GM23338 (cell line): ENCODE results near the gene ASAP2. TPM values are rescaled to one million over a fixed set of nuclear protein-coding genes. Genes with fewer than 3 reads are reported as not detected.

Source experiments
- ATAC-seq: fragments of 200-7000 bp; cut with Tn5 transposase; 3 replicates; pipeline ENCODE4 v1.9.1; 2020
- DNase-seq: peaks from one replicate; pipeline ENCODE4 v3.0.0-alpha.2; 2015; ENCODE audit warnings: low spot score
- H2AFZ ChIP-seq: fragments of 200-600 bp; sonication (generic); 2 replicates; pipeline ENCODE4 v1.8.0; 2016; ENCODE audit warnings: antibody characterized with exemption, mild to moderate bottlenecking, moderate library complexity
- H3F3A ChIP-seq: fragments of 200-600 bp; sonication (generic); replicated peaks from 2 replicates; pipeline ENCODE4 v1.8.0; 2017; ENCODE audit warnings: antibody characterized with exemption, mixed run types, low read depth
- H3K27ac ChIP-seq: fragments of 200-600 bp; sonication (generic); 2 replicates; pipeline ENCODE4 v1.6.1; 2016; ENCODE audit warnings: low read depth
- H3K27me3 ChIP-seq: fragments of 200-600 bp; sonication (generic); 2 replicates; pipeline ENCODE4 v1.8.0; 2016; ENCODE audit warnings: mild to moderate bottlenecking, mixed run types, moderate library complexity; ENCODE audit not compliant: insufficient read depth
- H3K36me3 ChIP-seq: fragments of 200-600 bp; sonication (generic); 2 replicates; pipeline ENCODE4 v1.8.0; 2016; ENCODE audit warnings: mild to moderate bottlenecking; ENCODE audit not compliant: insufficient read depth
- H3K4me1 ChIP-seq: fragments of 200-600 bp; sonication (generic); 2 replicates; pipeline ENCODE4 v1.8.0; 2016; ENCODE audit warnings: mild to moderate bottlenecking, moderate library complexity; ENCODE audit not compliant: insufficient read depth
- H3K4me2 ChIP-seq: fragments of 200-600 bp; sonication (generic); 2 replicates; pipeline ENCODE4 v1.7.1; 2017; ENCODE audit warnings: mixed run types
- H3K4me3 ChIP-seq: fragments of 200-600 bp; sonication (generic); 2 replicates; pipeline ENCODE4 v1.6.1; 2016; ENCODE audit warnings: mixed run types
- H3K79me2 ChIP-seq: fragments of 200-600 bp; sonication (generic); replicated peaks from 2 replicates; pipeline ENCODE4 v1.8.0; 2017; ENCODE audit warnings: mild to moderate bottlenecking; ENCODE audit not compliant: insufficient read depth
- H3K9me2 ChIP-seq: fragments of 200-600 bp; sonication (generic); 2 replicates; pipeline ENCODE4 v1.8.0; 2017; ENCODE audit not compliant: insufficient read depth
- H4K20me1 ChIP-seq: fragments of 200-600 bp; sonication (generic); replicated peaks from 2 replicates; pipeline ENCODE4 v1.8.0; 2017; ENCODE audit warnings: mild to moderate bottlenecking; ENCODE audit not compliant: insufficient read depth
- H3K27ac Mint-ChIP-seq: 2 replicates; pipeline ENCODE4 v1.8.0; 2020; ENCODE audit warnings: inconsistent platforms, mild to moderate bottlenecking, moderate library complexity, mixed read lengths
- H3K27me3 Mint-ChIP-seq: 3 replicates; pipeline ENCODE4 v1.8.0; 2022; ENCODE audit warnings: low read depth, mild to moderate bottlenecking, moderate library complexity, mixed read lengths, inconsistent platforms; ENCODE audit not compliant: insufficient read depth, poor library complexity
- H3K36me3 Mint-ChIP-seq: 3 replicates; pipeline ENCODE4 v1.8.0; 2021; ENCODE audit warnings: low read depth, mild to moderate bottlenecking, inconsistent platforms, moderate library complexity, mixed read lengths
- H3K4me1 Mint-ChIP-seq: 3 replicates; pipeline ENCODE4 v1.8.0; 2020; ENCODE audit warnings: mild to moderate bottlenecking, inconsistent platforms, mixed read lengths
- H3K4me3 Mint-ChIP-seq: 3 replicates; pipeline ENCODE4 v1.8.0; 2021; ENCODE audit warnings: moderate library complexity, mild to moderate bottlenecking, inconsistent platforms, mixed read lengths
- H3K9me3 Mint-ChIP-seq: 3 replicates; pipeline ENCODE4 v1.8.0; 2020; ENCODE audit warnings: moderate library complexity, mild to moderate bottlenecking, inconsistent platforms, mixed read lengths
- CREB1 ChIP-seq: fragments of 250-450 bp; sonication (Bioruptor Pico); IDR thresholded peaks from 2 replicates; pipeline ENCODE4 v1.5.0; 2020; ENCODE audit warnings: low read depth, mild to moderate bottlenecking, moderate library complexity
- EZH2 ChIP-seq: fragments of 200-600 bp; sonication (generic); IDR thresholded peaks from one replicate; pipeline ENCODE4 v1.8.0; 2017; ENCODE audit warnings: antibody characterized with exemption, mild to moderate bottlenecking, low read depth; ENCODE audit not compliant: unreplicated experiment
- EZH2phosphoT487 ChIP-seq: fragments of 200-600 bp; sonication (generic); IDR thresholded peaks from one replicate; pipeline ENCODE4 v1.8.1; 2018; ENCODE audit warnings: antibody characterized with exemption; ENCODE audit not compliant: unreplicated experiment
- JUNB ChIP-seq: IDR thresholded peaks from one replicate; pipeline ENCODE4 v1.6.1; 2016; ENCODE audit warnings: antibody characterized with exemption; ENCODE audit not compliant: unreplicated experiment
- NANOG ChIP-seq: IDR thresholded peaks from 2 replicates; pipeline ENCODE4 v1.6.1; 2016; ENCODE audit warnings: antibody characterized with exemption, borderline replicate concordance
- POLR2AphosphoS5 ChIP-seq: IDR thresholded peaks from 2 replicates; pipeline ENCODE4 v1.6.1; 2016; ENCODE audit warnings: antibody characterized with exemption, low read depth
- REST ChIP-seq: IDR thresholded peaks from one replicate; pipeline ENCODE4 v1.6.1; 2018; ENCODE audit warnings: antibody characterized with exemption; ENCODE audit not compliant: unreplicated experiment
- STAT1 ChIP-seq: IDR thresholded peaks from one replicate; pipeline ENCODE4 v1.6.1; 2016; ENCODE audit warnings: antibody characterized with exemption; ENCODE audit not compliant: unreplicated experiment
- ZNF114 ChIP-seq: fragments of 250-450 bp; sonication (Bioruptor Pico); IDR thresholded peaks from 2 replicates; pipeline ENCODE4 v1.5.0; 2020; ENCODE audit warnings: mild to moderate bottlenecking, moderate library complexity
- ZNF331 ChIP-seq: fragments of 250-450 bp; sonication (Bioruptor Pico); IDR thresholded peaks from 2 replicates; pipeline ENCODE4 v1.5.0; 2020; ENCODE audit warnings: low read depth, mild to moderate bottlenecking, moderate library complexity
- polyA plus RNA-seq: library from polyadenylated mRNA; unstranded; fragments of >200 nt; fragmentation: Nextera tagmentation; extraction: Ambion mirVana; gene quantifications from 2 replicates; pipeline ENCODE4 v1.2.1, GENCODE V29; 2016
- total RNA-seq: library from RNA; depleted of rRNA; stranded (reverse); fragments of >200 nt; shearing (Covaris generic); gene quantifications from 2 replicates; pipeline ENCODE4 v1.2.3, GENCODE V29; 2014
- TF ChIP-seq, protein P1 (sequence below), 2 experiments: fragments of 200-600 bp in 1 of 2; sonication (generic) in 1 of 2; conservative IDR thresholded peaks; 2 replicates each; pipeline versions ENCODE4 v1.5.1 to v1.6.1; 2016 to 2017; ENCODE audit warnings: antibody characterized with exemption in 2 of 2, low read depth in 2 of 2, mild to moderate bottlenecking in 2 of 2, moderate library complexity in 1 of 2
- TF ChIP-seq, protein P2 (sequence below): fragments of 250-450 bp; sonication (Bioruptor Pico); IDR thresholded peaks from 2 replicates; pipeline ENCODE4 v1.5.0; 2020; ENCODE audit warnings: mild to moderate bottlenecking, moderate library complexity
- TF ChIP-seq, protein P3 (sequence below): IDR thresholded peaks from 2 replicates; pipeline ENCODE4 v1.6.1; 2016; ENCODE audit warnings: antibody characterized with exemption

The ASAP2 gene
- total and polyA plus RNA-seq, 2 experiments from 2014 or later, result 2.6 to 15.6 TPM

- TF ChIP-seq EZH2 (no peak), EZH2phosphoT487 (no peak)
Observed at GRCh38 chr2:9360110-9360509, 153.5 kb downstream of the ASAP2 start (continued).

DNA sequence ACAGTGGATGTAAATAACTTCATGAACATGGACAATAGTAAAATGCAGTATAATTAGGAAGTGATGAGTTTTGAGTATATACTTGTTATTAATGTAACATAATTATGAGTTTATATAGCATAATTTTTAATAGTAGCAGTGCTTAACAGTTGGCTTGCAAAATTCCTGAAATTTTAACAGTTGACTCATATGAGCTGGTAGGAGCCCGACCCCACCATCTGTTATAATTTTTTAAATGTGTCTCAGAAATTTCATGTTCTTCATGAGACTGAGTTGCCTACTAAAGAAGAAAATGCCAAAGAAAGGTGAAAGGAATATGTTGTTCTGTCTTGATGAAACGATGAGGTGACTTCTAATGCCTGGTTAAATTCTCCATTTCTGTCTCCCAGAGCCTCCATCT lies 154.1 kb downstream of the ASAP2 start:
- DNase-seq (no peak), ATAC-seq (no peak)
- TF ChIP-seq REST, result no peak
- TF ChIP-seq ZNF114 (CRISPR knock-in tag), result no peak
- TF ChIP-seq, protein P1, sequence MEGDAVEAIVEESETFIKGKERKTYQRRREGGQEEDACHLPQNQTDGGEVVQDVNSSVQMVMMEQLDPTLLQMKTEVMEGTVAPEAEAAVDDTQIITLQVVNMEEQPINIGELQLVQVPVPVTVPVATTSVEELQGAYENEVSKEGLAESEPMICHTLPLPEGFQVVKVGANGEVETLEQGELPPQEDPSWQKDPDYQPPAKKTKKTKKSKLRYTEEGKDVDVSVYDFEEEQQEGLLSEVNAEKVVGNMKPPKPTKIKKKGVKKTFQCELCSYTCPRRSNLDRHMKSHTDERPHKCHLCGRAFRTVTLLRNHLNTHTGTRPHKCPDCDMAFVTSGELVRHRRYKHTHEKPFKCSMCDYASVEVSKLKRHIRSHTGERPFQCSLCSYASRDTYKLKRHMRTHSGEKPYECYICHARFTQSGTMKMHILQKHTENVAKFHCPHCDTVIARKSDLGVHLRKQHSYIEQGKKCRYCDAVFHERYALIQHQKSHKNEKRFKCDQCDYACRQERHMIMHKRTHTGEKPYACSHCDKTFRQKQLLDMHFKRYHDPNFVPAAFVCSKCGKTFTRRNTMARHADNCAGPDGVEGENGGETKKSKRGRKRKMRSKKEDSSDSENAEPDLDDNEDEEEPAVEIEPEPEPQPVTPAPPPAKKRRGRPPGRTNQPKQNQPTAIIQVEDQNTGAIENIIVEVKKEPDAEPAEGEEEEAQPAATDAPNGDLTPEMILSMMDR (conservative IDR thresholded peaks at IDR 0.05; ENCODE audit: low read depth in 2 of 2), result no peak
- no peak for TF ChIP-seq POLR2AphosphoS5
- TF ChIP-seq, protein P2, sequence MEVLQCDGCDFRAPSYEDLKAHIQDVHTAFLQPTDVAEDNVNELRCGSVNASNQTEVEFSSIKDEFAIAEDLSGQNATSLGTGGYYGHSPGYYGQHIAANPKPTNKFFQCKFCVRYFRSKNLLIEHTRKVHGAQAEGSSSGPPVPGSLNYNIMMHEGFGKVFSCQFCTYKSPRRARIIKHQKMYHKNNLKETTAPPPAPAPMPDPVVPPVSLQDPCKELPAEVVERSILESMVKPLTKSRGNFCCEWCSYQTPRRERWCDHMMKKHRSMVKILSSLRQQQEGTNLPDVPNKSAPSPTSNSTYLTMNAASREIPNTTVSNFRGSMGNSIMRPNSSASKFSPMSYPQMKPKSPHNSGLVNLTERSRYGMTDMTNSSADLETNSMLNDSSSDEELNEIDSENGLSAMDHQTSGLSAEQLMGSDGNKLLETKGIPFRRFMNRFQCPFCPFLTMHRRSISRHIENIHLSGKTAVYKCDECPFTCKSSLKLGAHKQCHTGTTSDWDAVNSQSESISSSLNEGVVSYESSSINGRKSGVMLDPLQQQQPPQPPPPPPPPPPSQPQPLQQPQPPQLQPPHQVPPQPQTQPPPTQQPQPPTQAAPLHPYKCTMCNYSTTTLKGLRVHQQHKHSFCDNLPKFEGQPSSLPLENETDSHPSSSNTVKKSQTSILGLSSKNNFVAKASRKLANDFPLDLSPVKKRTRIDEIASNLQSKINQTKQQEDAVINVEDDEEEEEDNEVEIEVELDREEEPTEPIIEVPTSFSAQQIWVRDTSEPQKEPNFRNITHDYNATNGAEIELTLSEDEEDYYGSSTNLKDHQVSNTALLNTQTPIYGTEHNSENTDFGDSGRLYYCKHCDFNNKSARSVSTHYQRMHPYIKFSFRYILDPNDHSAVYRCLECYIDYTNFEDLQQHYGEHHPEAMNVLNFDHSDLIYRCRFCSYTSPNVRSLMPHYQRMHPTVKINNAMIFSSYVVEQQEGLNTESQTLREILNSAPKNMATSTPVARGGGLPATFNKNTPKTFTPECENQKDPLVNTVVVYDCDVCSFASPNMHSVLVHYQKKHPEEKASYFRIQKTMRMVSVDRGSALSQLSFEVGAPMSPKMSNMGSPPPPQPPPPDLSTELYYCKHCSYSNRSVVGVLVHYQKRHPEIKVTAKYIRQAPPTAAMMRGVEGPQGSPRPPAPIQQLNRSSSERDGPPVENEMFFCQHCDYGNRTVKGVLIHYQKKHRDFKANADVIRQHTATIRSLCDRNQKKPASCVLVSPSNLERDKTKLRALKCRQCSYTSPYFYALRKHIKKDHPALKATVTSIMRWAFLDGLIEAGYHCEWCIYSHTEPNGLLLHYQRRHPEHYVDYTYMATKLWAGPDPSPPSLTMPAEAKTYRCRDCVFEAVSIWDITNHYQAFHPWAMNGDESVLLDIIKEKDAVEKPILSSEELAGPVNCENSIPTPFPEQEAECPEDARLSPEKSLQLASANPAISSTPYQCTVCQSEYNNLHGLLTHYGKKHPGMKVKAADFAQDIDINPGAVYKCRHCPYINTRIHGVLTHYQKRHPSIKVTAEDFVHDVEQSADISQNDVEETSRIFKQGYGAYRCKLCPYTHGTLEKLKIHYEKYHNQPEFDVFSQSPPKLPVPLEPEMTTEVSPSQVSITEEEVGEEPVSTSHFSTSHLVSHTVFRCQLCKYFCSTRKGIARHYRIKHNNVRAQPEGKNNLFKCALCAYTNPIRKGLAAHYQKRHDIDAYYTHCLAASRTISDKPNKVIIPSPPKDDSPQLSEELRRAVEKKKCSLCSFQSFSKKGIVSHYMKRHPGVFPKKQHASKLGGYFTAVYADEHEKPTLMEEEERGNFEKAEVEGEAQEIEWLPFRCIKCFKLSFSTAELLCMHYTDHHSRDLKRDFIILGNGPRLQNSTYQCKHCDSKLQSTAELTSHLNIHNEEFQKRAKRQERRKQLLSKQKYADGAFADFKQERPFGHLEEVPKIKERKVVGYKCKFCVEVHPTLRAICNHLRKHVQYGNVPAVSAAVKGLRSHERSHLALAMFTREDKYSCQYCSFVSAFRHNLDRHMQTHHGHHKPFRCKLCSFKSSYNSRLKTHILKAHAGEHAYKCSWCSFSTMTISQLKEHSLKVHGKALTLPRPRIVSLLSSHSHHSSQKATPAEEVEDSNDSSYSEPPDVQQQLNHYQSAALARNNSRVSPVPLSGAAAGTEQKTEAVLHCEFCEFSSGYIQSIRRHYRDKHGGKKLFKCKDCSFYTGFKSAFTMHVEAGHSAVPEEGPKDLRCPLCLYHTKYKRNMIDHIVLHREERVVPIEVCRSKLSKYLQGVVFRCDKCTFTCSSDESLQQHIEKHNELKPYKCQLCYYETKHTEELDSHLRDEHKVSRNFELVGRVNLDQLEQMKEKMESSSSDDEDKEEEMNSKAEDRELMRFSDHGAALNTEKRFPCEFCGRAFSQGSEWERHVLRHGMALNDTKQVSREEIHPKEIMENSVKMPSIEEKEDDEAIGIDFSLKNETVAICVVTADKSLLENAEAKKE (CRISPR knock-in tag), result no peak
- TF ChIP-seq STAT1, result no peak
- TF ChIP-seq, protein P3, sequence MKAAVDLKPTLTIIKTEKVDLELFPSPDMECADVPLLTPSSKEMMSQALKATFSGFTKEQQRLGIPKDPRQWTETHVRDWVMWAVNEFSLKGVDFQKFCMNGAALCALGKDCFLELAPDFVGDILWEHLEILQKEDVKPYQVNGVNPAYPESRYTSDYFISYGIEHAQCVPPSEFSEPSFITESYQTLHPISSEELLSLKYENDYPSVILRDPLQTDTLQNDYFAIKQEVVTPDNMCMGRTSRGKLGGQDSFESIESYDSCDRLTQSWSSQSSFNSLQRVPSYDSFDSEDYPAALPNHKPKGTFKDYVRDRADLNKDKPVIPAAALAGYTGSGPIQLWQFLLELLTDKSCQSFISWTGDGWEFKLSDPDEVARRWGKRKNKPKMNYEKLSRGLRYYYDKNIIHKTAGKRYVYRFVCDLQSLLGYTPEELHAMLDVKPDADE, result no peak
- TF ChIP-seq EZH2phosphoT487, result no peak
- TF ChIP-seq NANOG, result no peak
- no peak for TF ChIP-seq JUNB
- no peak for TF ChIP-seq EZH2
- no peak for TF ChIP-seq ZNF331 (CRISPR knock-in tag)
- no peak for TF ChIP-seq CREB1 (CRISPR knock-in tag)
- Mint-ChIP-seq H3K9me3 (no peaks in the 10 kb centered on the region), H3K27me3 (no peaks in the 10 kb centered on the region), H3K4me1 (peaks cover 14% of the 10 kb centered on the region), H3K27ac (no peak overlapping the region), H3K4me3 (no peak overlapping the region), H3K36me3 (peaks cover 41% of the 10 kb centered on the region)
- no peak overlapping the region for H3K27ac ChIP-seq
- no peak overlapping the region for H3K4me2 ChIP-seq
- H3K4me1 ChIP-seq, result peaks cover 15% of the 10 kb centered on the region
- H3K79me2 ChIP-seq, result no peaks in the 10 kb centered on the region
- no peaks in the 10 kb centered on the region for H3F3A ChIP-seq
- no peaks in the 10 kb centered on the region for H3K9me2 ChIP-seq
- no peaks in the 10 kb centered on the region for H4K20me1 ChIP-seq
- H3K4me3 ChIP-seq, result no peak overlapping the region
- no peak overlapping the region for H2AFZ ChIP-seq
- no peaks in the 10 kb centered on the region for H3K36me3 ChIP-seq
- no peaks in the 10 kb centered on the region for H3K27me3 ChIP-seq
